Vagina (tissue), 2 donors: ENCODE measurements around the gene RPL22.
A peak's percentile ranks its signal among the peaks of the same experiment; 100 is the strongest.

ENCODE experiments used
- CTCF ChIP-seq, 3 experiments: fragments of 450-650 bp in 2 of 3; fragments of 200-600 bp in 1 of 3; sonication (generic) in 1 of 3; IDR thresholded peaks; one replicate each; pipeline ENCODE4 v1.5.1; 2017 to 2019; ENCODE audit warnings: antibody characterized with exemption in 3 of 3, mild to moderate bottlenecking in 2 of 3, moderate library complexity in 2 of 3
- POLR2A ChIP-seq, 2 donors: fragments of 450-650 bp; IDR thresholded peaks; one replicate each; pipeline ENCODE4 v1.6.1; 2017; ENCODE audit warnings: antibody characterized with exemption in 2 of 2, mild to moderate bottlenecking in 2 of 2, moderate library complexity in 2 of 2
- POLR2AphosphoS5 ChIP-seq, 2 donors: sonication (generic); formaldehyde crosslinking; IDR thresholded peaks; one replicate each; pipeline ENCODE4 v1.9.0; 2017; ENCODE audit warnings: antibody characterized with exemption in 2 of 2, mild to moderate bottlenecking in 2 of 2, low read depth in 1 of 2; ENCODE audit not compliant: insufficient read depth in 1 of 2

DNA sequence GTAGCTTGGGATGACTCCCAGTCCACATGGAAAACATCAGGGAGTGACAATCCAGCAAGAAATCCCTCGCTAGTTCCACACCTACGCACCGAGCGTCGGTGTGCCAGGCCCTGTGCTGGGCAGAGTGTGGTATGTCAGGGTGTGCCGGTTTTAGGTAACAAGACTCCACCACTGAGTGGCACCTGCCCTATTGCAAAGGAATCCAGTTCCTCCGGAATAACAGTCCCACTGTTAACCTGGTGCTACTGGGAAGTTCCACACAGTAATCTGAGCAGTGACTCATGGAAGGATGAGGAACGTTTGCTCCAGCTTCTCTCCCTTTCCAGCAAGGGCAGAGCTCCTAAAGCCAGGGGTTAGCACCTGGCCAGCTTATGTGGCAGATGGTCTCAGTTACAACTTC is 20.8 kb upstream of the RPL22 start:
- no peak for TF ChIP-seq POLR2A (IDR thresholded peaks at IDR 0.05)
- no peak for TF ChIP-seq CTCF (IDR thresholded peaks at IDR 0.05)
- peak; percentile 51 to 74 for TF ChIP-seq POLR2AphosphoS5 (IDR thresholded peaks at IDR 0.05; ENCODE audit: insufficient read depth in 1 of 2, low read depth in 1 of 2)
